ENCODE data around the gene SPEN. TPM values are rescaled to one million over a fixed set of nuclear protein-coding genes. Genes with fewer than 3 reads are reported as not detected.

SPEN gene
- polyA plus RNA-seq, 1 donor (not counting 4 experiments of a cell fraction or from before 2014, with no cell fraction given): 8.9 TPM

DNA sequence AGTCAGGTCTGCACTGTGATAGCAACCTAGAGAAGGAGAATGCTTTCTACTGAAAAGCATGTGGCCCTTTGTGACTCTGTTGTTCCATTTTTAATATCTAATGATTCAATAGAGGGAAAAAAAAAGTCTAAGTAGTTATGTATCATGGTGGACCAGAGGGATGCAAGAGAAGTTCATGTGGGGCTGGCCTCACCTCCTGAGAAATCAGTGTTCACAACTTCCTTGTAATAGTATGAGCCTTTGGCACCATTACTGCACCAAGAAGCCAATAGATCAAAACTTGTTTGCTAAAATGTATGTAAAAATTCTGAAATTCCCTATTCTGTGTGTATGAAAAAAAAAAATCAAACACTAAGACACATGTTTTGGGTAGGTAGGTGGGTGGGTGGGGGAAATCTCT is 123.4 kb downstream of the SPEN start:
- no peak for TF ChIP-seq EZH2 (IDR thresholded peaks at IDR 0.05; ENCODE audit: low read length)
- TF ChIP-seq, protein P1, sequence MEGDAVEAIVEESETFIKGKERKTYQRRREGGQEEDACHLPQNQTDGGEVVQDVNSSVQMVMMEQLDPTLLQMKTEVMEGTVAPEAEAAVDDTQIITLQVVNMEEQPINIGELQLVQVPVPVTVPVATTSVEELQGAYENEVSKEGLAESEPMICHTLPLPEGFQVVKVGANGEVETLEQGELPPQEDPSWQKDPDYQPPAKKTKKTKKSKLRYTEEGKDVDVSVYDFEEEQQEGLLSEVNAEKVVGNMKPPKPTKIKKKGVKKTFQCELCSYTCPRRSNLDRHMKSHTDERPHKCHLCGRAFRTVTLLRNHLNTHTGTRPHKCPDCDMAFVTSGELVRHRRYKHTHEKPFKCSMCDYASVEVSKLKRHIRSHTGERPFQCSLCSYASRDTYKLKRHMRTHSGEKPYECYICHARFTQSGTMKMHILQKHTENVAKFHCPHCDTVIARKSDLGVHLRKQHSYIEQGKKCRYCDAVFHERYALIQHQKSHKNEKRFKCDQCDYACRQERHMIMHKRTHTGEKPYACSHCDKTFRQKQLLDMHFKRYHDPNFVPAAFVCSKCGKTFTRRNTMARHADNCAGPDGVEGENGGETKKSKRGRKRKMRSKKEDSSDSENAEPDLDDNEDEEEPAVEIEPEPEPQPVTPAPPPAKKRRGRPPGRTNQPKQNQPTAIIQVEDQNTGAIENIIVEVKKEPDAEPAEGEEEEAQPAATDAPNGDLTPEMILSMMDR (optimal IDR thresholded peaks at IDR 0.05 in 1 of 3, IDR thresholded peaks at IDR 0.05 in 1 of 3, conservative IDR thresholded peaks at IDR 0.05 in 1 of 3; ENCODE audit: extremely low read depth in 1 of 3, insufficient read depth in 2 of 3, low read length in 3 of 3): no peak
- Histone ChIP-seq H3K9me3 (ENCODE audit: control insufficient read depth, low read depth, low read length) (no peaks in the 10 kb centered on the region), H3K4me1 (ENCODE audit: control insufficient read depth, extremely low read depth, insufficient read depth, low read length) (peaks cover 11% of the 10 kb centered on the region), H3K4me3 (ENCODE audit: control insufficient read depth in 2 of 3, extremely low read depth in 1 of 3, insufficient read depth in 2 of 3, low read depth in 1 of 3, low read length in 3 of 3) (no peak overlapping the region), H3K36me3 (ENCODE audit: control insufficient read depth in 2 of 2, extremely low read depth in 1 of 2, insufficient read depth in 2 of 2, low read length in 2 of 2) (peaks cover 15 to 29% of the 10 kb centered on the region in 2 experiments), H3K9me1 (ENCODE audit: control insufficient read depth, extremely low read depth, insufficient read depth, low read length) (no peaks in the 10 kb centered on the region), H3K79me2 (ENCODE audit: control insufficient read depth, insufficient read depth, low read length) (peaks cover 73% of the 10 kb centered on the region), H2AFZ (ENCODE audit: control insufficient read depth, low read length) (no peak overlapping the region), H3K27me3 (ENCODE audit: control insufficient read depth, extremely low read depth, insufficient read depth, low read length) (no peaks in the 10 kb centered on the region), H4K20me1 (ENCODE audit: control insufficient read depth, extremely low read depth, insufficient read depth, low read length) (no peaks in the 10 kb centered on the region), H3K27ac (ENCODE audit: control insufficient read depth, insufficient read depth, low read length) (no peak overlapping the region), H3K9ac (ENCODE audit: control insufficient read depth, extremely low read depth, insufficient read depth, low read length) (no peak overlapping the region), H3K4me2 (ENCODE audit: control insufficient read depth, extremely low read depth, insufficient read depth, low read depth, low read length) (no peak overlapping the region)
- no peak for DNase-seq (ENCODE audit: low read depth, low spot score)
- no peak for FAIRE-seq
- dilution Hi-C loops (cut with MboI; ENCODE audit: extremely low pct_ligation_motif_present, low sequenced_read_pairs): no loop called here

DNA sequence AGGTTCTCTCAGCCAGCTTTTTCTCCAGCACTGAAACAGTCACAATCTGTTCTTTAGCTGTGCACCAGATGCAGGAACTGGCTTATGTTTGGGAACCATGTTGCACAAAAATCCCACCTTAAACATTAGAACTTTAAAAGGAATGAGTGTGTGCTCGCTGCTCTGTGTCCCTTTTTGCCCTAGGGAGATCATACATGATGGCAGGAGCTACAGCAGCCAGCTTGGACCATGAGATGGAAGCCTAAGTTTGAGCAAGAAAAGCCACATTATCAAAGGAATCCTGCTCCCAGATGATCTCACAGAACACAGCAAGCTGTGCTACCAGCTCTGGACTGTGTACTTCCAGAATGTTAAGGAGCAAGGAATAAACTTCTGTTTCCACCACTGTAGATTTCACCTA is 124.9 kb downstream of the SPEN start:
- H3K36me3 ChIP-seq (ENCODE audit: control insufficient read depth in 2 of 2, extremely low read depth in 1 of 2, insufficient read depth in 2 of 2, low read length in 2 of 2): peaks cover 12 to 23% of the 10 kb centered on the region in 2 experiments

More for the DNA sequence above, 124.9 kb downstream of the SPEN start:
- dilution Hi-C loops (cut with MboI; ENCODE audit: extremely low pct_ligation_motif_present, low sequenced_read_pairs): no loop called here
- no peaks in the 10 kb centered on the region for H3K9me1 ChIP-seq (ENCODE audit: control insufficient read depth, extremely low read depth, insufficient read depth, low read length)
- FAIRE-seq (no peak), DNase-seq (ENCODE audit: low read depth, low spot score) (no peak)
- no peak overlapping the region for H2AFZ ChIP-seq (ENCODE audit: control insufficient read depth, low read length)
- TF ChIP-seq, protein P1 (optimal IDR thresholded peaks at IDR 0.05 in 1 of 3, IDR thresholded peaks at IDR 0.05 in 1 of 3, conservative IDR thresholded peaks at IDR 0.05 in 1 of 3; ENCODE audit: extremely low read depth in 1 of 3, insufficient read depth in 2 of 3, low read length in 3 of 3): no peak
- TF ChIP-seq EZH2 (IDR thresholded peaks at IDR 0.05; ENCODE audit: low read length): no peak
- peaks cover 61% of the 10 kb centered on the region for H3K79me2 ChIP-seq (ENCODE audit: control insufficient read depth, insufficient read depth, low read length)
- peaks cover 9% of the 10 kb centered on the region for H3K4me1 ChIP-seq (ENCODE audit: control insufficient read depth, extremely low read depth, insufficient read depth, low read length)
- H3K4me3 ChIP-seq (ENCODE audit: control insufficient read depth in 2 of 3, extremely low read depth in 1 of 3, insufficient read depth in 2 of 3, low read depth in 1 of 3, low read length in 3 of 3): no peak overlapping the region
- H3K9ac ChIP-seq (ENCODE audit: control insufficient read depth, extremely low read depth, insufficient read depth, low read length): no peak overlapping the region
- no peak overlapping the region for H3K4me2 ChIP-seq (ENCODE audit: control insufficient read depth, extremely low read depth, insufficient read depth, low read depth, low read length)
- no peak overlapping the region for H3K27ac ChIP-seq (ENCODE audit: control insufficient read depth, insufficient read depth, low read length)
- no peaks in the 10 kb centered on the region for H3K9me3 ChIP-seq (ENCODE audit: control insufficient read depth, low read depth, low read length)
- H3K27me3 ChIP-seq (ENCODE audit: control insufficient read depth, extremely low read depth, insufficient read depth, low read length): no peaks in the 10 kb centered on the region
- H4K20me1 ChIP-seq (ENCODE audit: control insufficient read depth, extremely low read depth, insufficient read depth, low read length): no peaks in the 10 kb centered on the region

Data from keratinocyte (primary cell).